Loucy (cell line): Measurements from ENCODE around the gene WDR48.
A peak's percentile ranks its signal among the peaks of the same experiment; 100 is the strongest.

Experiments used
- H2AFZ ChIP-seq: fragments of 200-600 bp; sonication (generic); 2 replicates; pipeline ENCODE4 v1.6.0; 2016; ENCODE audit warnings: antibody characterized with exemption, mild to moderate bottlenecking, low read length, moderate library complexity
- H3F3A ChIP-seq: fragments of 200-600 bp; 2 replicates; pipeline ENCODE4 v1.6.0; 2016; ENCODE audit warnings: antibody characterized with exemption, low read depth, mild to moderate bottlenecking
- H3K27me3 ChIP-seq: fragments of 200-600 bp; sonication (generic); 2 replicates; pipeline ENCODE4 v1.6.1; 2014; ENCODE audit warnings: low read length, mild to moderate bottlenecking; ENCODE audit not compliant: insufficient read depth, poor library complexity, severe bottlenecking
- H3K36me3 ChIP-seq: fragments of 200-600 bp; sonication (generic); 2 replicates; pipeline ENCODE4 v1.6.1; 2016; ENCODE audit warnings: low read length; ENCODE audit not compliant: insufficient read depth
- H3K4me1 ChIP-seq: fragments of 200-600 bp; sonication (generic); 2 replicates; pipeline ENCODE4 v1.5.1; 2014; ENCODE audit warnings: low read length, mild to moderate bottlenecking; ENCODE audit not compliant: insufficient read depth, poor library complexity, severe bottlenecking
- H3K4me2 ChIP-seq: fragments of 200-600 bp; sonication (generic); 2 replicates; pipeline ENCODE4 v1.6.0; 2014; ENCODE audit warnings: antibody characterized with exemption, low read length, low read depth, mild to moderate bottlenecking; ENCODE audit not compliant: poor library complexity, severe bottlenecking
- H3K4me3 ChIP-seq: fragments of 200-600 bp; sonication (generic); 2 replicates; pipeline ENCODE4 v1.5.1; 2014; ENCODE audit warnings: low read length, mild to moderate bottlenecking, mixed read lengths; ENCODE audit not compliant: poor library complexity, severe bottlenecking
- H3K79me2 ChIP-seq: fragments of 200-600 bp; sonication (generic); 2 replicates; pipeline ENCODE4 v1.6.1; 2014; ENCODE audit warnings: low read length; ENCODE audit not compliant: insufficient read depth
- H3K9ac ChIP-seq: fragments of 200-600 bp; sonication (generic); 2 replicates; pipeline ENCODE4 v1.6.0; 2014; ENCODE audit warnings: mild to moderate bottlenecking, low read depth, low read length, moderate library complexity; ENCODE audit not compliant: poor library complexity, severe bottlenecking
- H3K9me2 ChIP-seq: fragments of 200-600 bp; sonication (generic); replicated peaks from 2 replicates; pipeline ENCODE4 v1.6.1; 2016; ENCODE audit warnings: low read depth, low read length, mixed read lengths
- H3K9me3 ChIP-seq: fragments of 200-600 bp; sonication (generic); 2 replicates; pipeline ENCODE4 v1.6.1; 2014; ENCODE audit warnings: mild to moderate bottlenecking, antibody characterized with exemption, low read length, low read depth; ENCODE audit not compliant: insufficient read depth
- H4K20me1 ChIP-seq: fragments of 200-600 bp; sonication (generic); 2 replicates; pipeline ENCODE4 v1.6.0; 2014; ENCODE audit warnings: antibody characterized with exemption, low read length, mild to moderate bottlenecking; ENCODE audit not compliant: insufficient read depth, poor library complexity, severe bottlenecking
- EZH2phosphoT487 ChIP-seq: fragments of 200-600 bp; IDR thresholded peaks from 2 replicates; pipeline ENCODE4 v1.6.1; 2018; ENCODE audit warnings: antibody characterized with exemption, mild to moderate bottlenecking, moderate library complexity, borderline replicate concordance
- TF ChIP-seq, protein P1 (sequence below): fragments of 200-600 bp; sonication (generic); conservative IDR thresholded peaks from 2 replicates; pipeline ENCODE4 v1.5.1; 2014; ENCODE audit warnings: mild to moderate bottlenecking, antibody characterized with exemption, low read length

The WDR48 gene

DNA sequence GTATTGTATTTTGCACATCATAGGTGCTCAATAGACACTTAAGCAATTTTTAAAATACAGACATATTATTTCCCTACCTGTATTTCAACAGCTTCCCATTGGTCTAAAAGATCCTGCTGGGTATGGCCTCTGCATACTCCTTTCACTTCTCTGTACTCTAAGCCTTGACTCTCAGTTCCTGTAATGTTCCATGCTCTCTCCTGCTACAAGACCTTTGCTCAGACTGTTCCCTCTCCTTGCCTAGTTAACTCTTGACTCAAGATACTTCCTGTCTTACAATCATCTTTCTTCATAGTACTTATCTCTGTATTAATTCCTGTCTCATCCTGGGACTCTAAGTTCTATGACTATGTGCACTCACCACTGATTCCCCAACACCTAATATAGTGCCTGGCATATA lies 1.8 kb upstream of the WDR48 start:
- no peak overlapping the region for H3K4me3 ChIP-seq
- H4K20me1 ChIP-seq, result peaks cover 16% of the 10 kb centered on the region
- H3K4me1 ChIP-seq, result peaks cover 32% of the 10 kb centered on the region
- H3K27me3 ChIP-seq, result no peaks in the 10 kb centered on the region
- no peak overlapping the region for H3K4me2 ChIP-seq
- TF ChIP-seq, protein P1, sequence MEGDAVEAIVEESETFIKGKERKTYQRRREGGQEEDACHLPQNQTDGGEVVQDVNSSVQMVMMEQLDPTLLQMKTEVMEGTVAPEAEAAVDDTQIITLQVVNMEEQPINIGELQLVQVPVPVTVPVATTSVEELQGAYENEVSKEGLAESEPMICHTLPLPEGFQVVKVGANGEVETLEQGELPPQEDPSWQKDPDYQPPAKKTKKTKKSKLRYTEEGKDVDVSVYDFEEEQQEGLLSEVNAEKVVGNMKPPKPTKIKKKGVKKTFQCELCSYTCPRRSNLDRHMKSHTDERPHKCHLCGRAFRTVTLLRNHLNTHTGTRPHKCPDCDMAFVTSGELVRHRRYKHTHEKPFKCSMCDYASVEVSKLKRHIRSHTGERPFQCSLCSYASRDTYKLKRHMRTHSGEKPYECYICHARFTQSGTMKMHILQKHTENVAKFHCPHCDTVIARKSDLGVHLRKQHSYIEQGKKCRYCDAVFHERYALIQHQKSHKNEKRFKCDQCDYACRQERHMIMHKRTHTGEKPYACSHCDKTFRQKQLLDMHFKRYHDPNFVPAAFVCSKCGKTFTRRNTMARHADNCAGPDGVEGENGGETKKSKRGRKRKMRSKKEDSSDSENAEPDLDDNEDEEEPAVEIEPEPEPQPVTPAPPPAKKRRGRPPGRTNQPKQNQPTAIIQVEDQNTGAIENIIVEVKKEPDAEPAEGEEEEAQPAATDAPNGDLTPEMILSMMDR, result no peak
- TF ChIP-seq EZH2phosphoT487, result no peak
- peaks cover 35% of the 10 kb centered on the region for H3K79me2 ChIP-seq
- peak overlapping the region; percentile 32; the same call in 1 of the 2 replicates for H2AFZ ChIP-seq
- H3F3A ChIP-seq, result no peaks in the 10 kb centered on the region
- no peaks in the 10 kb centered on the region for H3K9me2 ChIP-seq
- H3K9ac ChIP-seq, result no peak overlapping the region
- no peaks in the 10 kb centered on the region for H3K36me3 ChIP-seq
- no peaks in the 10 kb centered on the region for H3K9me3 ChIP-seq

- TF ChIP-seq EZH2phosphoT487, result no peak
- TF ChIP-seq, protein P1, result no peak
- Histone ChIP-seq H3K4me1 (peaks cover 49% of the 10 kb centered on the region), H3K27me3 (no peaks in the 10 kb centered on the region), H3K9me2 (no peaks in the 10 kb centered on the region), H2AFZ (peak overlapping the region; percentile 93), H4K20me1 (peaks cover 31% of the 10 kb centered on the region), H3K79me2 (peaks cover 61% of the 10 kb centered on the region), H3K9ac (peak overlapping the region; percentile 90), H3K4me3 (peak overlapping the region; percentile 92), H3K4me2 (peak overlapping the region; percentile 93), H3K9me3 (no peaks in the 10 kb centered on the region), H3K36me3 (no peaks in the 10 kb centered on the region), H3F3A (0 out of 2 replicates have a peak, but pooled peaks cover 2% of the 10 kb centered on the region)
Observed at GRCh38 chr3:39052583-39052982, 767 bp downstream of the WDR48 start.

DNA sequence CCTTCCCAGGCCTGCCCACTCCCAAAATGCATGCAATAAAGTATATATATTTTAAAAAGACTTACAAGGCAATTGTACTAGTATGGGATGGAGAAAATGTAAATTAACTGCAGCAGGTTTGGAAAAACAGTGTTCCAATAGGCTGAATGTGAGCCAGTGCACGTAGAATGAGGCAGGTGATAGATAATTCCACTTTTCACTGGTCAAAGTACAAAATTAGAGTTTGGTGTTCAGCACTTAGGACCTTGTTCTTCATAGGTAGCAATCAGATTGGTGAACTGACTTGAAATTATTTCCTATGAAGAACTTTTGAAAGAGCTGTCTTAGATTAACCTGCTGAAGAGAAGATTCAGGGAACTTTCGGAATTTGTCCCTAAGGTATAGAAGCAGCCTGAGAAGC lies 1.9 kb downstream of the WDR48 start:
- no peaks in the 10 kb centered on the region for H3K9me3 ChIP-seq
- peaks cover 49% of the 10 kb centered on the region for H3K4me1 ChIP-seq
- H4K20me1 ChIP-seq, result peaks cover 38% of the 10 kb centered on the region
- no peaks in the 10 kb centered on the region for H3K36me3 ChIP-seq
- no peak overlapping the region for H2AFZ ChIP-seq
- H3K79me2 ChIP-seq, result peaks cover 70% of the 10 kb centered on the region
- no peaks in the 10 kb centered on the region for H3K27me3 ChIP-seq
- H3K9me2 ChIP-seq, result no peaks in the 10 kb centered on the region
- peak overlapping the region; percentile 90 for H3K9ac ChIP-seq
- H3F3A ChIP-seq, result 0 out of 2 replicates have a peak, but pooled peaks cover 2% of the 10 kb centered on the region
- peak overlapping the region; percentile 92 for H3K4me3 ChIP-seq
- TF ChIP-seq, protein P1, result no peak
- no peak for TF ChIP-seq EZH2phosphoT487
- peak overlapping the region; percentile 93 for H3K4me2 ChIP-seq
